ENCODE data around the gene ZNF491.
"Not testable (repeated sequence)": the region's sequence is repeated elsewhere in the genome, so short reads cannot be mapped to it uniquely, and the experiment has no call there.

The ZNF491 gene

DNA sequence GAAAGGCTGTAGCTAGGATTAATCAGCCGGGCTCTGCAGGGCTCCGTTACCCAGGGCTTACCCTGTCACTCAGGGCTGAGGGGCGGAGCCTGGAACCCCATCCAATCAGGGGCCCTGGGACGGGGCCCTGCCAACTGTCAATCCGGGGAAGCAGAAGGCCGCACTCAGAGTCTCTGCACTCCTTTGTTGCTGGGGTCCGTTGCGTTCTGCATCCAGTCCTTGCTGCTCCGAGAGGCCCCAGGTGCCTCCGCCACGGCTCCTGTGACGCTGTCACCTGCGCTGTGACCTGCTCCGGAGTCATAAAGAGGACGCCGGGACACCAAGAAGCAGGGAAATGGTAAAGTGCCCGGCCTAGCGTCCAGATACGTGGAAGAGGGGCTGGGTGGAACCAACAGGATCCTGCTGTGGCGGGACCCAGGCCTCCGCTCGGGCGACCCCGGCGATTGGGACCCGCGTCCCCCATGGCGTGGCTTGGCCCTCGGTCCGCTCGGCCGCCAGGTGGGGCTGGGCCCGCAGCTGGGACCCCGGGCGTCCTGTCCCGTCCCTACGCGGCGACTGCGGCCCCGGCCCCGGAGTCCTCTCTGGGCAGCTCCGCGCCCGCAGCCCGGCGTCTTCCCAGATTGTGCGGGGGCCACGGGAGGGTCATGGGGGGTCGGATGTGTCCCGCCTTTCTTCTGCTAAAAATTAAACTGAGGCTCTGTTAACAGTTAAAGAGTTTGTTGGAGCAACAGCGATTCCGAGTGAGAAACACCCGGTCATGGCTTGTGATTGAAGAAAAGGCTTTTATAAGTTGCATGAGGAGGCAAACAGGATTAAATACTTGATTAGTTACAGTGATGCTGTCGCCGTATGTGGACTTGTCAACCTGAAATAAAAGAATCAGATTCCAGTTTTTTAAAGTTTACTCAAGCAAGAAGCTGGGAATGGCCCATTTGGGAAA is at the start of gene ZNF491:
ZNF491 (plus strand) TSS at position 133 of the 940 bp plus-strand sequence. CDS start 7,431 bp downstream, outside the sequence.
- peak; percentile 89 for DNase-seq

GRCh38 chr19:11749751-11750150 is 48.6 kb upstream of the ZNF491 start:
- no peak for DNase-seq

GRCh38 chr19:11752244-11752736 is 46.0 kb upstream of the ZNF491 start:
- no peak for DNase-seq

DNA sequence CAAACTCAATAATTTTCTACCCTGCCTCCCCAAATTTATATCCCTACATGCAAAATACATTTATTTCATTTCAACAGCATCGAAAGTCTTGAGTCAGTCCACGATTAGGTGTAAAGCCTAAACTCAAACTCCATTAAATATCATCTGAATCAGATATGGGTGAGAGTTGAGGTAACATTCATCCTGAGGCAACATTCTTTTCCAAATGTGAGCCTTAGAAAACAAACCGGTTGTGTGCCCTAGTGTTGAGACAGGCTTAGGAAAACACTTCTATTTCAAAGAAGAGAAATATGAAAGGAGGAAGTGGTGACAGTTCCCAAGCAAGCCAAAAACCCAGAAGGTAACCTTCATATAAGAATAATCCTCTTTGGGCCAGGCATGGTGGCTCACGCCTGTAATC is 43.7 kb upstream of the ZNF491 start:
- no peak for DNase-seq

GRCh38 chr19:11756965-11757364 is 41.4 kb upstream of the ZNF491 start:
- DNase-seq = no peak

GRCh38 chr19:11759805-11760204 is 38.5 kb upstream of the ZNF491 start:
- no peak for DNase-seq

DNA sequence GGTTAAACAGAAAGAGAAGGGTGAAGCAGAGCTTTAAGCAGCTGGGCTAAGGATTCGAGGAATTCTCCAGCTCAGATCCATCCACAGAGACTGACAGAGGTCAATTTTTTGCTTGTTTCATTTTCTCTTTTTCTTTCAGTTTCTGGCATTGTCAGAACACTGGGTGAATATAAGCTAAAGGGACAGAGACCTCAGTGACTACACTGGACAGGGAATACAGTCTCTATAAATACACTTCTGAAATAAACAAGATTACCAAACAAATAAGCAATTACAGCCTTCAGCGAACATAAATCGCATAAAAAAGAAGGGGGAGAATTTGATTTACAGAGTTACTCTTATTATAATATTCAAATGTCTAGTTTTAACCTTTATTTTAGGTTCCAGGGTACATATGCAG is 35.2 kb upstream of the ZNF491 start:
- no peak for DNase-seq

DNA sequence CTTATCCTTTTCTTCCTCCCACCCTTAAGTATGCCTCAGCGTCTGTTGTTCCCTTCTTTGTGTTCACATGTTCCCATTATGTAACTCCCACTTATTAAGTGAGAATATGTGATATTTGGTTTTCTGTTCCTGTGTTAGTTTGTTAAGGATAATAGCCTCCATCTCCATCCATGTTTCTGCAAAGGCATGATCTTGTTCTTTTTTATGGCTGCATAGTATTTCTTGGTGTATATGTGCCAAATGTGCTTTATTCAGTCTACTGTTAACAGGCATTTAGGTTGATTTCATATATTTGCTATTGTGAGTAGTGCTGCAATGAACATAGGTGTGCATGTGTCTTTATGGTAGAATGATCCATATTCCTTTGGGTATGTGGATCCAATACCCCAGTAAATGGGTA is 34.7 kb upstream of the ZNF491 start:
- no peak for DNase-seq

- peak; percentile 96 for DNase-seq
Observed at GRCh38 chr19:11766597-11767591, 31.4 kb upstream of the ZNF491 start, which contains the start of gene ZNF441. ZNF441 (plus strand) TSS chr19:11767000; CDS start chr19:11767194, 194 bp downstream.

DNA sequence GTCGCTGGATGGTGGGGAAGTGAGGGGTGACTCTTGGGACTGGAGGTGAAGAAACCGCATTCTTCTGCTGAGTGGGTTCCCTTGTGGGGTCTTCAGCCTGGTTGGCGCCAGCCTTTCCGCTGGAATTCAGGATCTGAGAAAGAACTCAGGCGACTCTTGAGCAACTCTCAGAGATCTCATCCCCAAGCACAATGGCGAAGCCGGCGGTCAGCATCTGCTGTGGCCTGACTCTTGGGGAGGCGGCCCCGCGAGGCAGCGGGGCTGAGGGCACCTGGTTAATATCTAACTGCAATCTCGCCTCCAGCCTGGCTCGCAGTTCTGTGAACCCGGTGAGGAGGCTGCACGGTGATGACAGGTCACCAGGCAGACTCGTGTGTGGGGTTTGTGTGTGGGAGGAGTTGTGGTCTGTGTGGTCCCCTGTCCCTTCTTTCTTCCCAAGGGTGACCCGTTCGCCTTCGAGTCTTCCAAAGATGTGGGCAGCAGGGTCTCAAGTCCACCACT is 30.6 kb upstream of the ZNF491 start:
- DNase-seq = peak; percentile 58

GRCh38 chr19:11769995-11770394 is 28.3 kb upstream of the ZNF491 start:
- no peak for DNase-seq

DNA sequence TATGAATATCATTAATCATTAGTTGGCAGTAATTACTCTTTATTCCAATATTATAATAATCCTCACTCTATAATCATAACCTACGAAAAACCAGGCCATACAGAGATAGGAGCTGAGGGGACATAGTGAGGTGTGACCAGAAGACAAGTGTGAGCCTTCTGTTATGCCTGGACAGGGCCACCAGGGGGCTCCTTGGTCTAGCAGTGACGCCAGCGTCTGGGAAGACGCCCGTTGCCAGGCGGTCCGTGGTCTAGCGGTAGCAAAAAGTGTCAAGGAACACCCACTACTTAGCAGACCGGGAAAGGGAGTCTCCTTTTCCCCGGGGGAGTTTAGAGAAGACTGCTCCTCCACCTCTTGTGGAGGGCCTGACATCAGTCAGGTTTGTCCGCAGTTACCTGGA is 26.8 kb upstream of the ZNF491 start:
- not testable (repeated sequence) for DNase-seq

DNA sequence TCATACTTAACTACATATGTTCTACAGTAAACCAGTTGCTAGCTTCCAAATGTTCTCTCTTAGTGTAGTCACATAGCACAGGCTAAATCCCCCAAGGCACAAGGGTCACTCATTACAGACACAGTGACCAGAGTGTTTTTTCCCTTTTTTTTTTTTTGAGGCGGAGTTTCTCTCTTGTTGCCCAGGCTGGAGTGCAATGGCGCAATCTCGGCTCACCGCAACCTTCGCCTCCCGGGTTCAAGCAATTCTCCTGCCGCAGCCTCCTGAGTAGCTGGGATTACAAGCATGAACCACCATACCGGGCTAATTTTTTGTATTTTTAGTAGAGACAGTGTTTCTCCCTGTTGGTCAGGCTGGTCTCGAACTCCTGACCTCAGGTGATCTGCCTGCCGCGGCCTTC is 21.7 kb upstream of the ZNF491 start:
- not testable (repeated sequence) for DNase-seq

DNA sequence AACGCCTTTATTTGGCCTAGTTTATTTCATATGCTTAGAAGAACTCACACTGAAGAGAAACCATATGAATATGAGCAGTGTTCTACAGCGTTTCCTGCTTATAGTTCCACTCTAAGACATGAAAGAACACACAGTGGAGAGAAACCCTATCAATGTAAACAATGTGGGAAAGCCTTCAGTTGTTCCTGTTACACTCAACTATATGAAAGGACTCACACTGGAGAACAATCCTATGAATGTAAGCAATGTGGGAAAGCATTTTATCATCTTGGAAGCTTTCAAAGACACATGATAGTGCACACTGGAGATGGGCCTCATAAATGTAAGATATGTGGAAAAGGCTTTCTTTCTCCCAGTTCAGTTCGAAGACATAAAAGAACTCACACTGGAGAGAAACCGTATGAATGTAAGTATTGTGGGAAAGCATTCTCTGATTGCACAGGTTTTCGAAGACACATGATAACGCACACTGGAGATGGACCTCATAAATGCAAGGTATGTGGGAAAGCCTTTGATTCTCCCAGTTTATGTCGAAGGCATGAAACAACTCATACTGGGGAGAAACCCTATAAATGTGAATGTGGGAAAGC is 17.8 kb upstream of the ZNF491 start:
- DNase-seq = no peak

- no peak for DNase-seq
Observed at GRCh38 chr19:11781295-11782057, 16.8 kb upstream of the ZNF491 start.

DNA sequence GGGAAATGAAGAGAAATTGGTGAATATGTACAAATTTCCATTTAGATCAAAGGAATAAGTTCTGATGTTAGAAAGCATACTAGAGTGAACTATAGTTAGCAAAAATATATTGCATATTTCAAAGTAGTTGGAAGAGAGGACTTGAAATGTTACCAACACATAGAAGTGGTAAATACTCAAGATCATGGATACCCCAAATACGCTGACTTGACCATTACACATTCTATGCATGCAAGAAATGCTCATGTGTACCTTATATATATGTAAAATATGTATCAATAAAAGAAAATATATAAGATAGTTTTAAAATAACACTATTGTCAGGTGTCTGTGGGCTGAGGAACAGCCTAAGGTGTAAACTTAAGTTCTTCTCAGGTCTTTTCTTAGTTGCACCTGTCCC is 14.6 kb upstream of the ZNF491 start:
- no peak for DNase-seq

DNA sequence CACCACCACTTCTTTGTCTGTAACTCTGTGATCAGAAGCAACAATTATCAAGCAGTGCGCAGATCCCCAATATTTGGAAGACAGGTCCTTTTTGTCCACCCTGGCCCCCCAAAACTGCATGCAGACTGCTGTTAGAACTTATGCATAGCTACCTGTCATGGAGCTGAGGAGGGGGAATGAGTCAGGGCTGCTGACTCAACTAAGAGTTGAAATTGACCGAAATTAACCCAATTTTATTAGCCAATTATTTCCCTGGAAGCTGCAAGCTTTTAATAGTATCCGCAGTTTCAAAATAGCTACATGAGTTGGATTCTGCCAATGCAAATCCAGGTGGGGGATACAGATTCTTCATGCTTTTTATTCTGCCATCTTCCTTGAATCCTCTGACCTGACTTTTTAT is 14.0 kb upstream of the ZNF491 start:
- no peak for DNase-seq

GRCh38 chr19:11787536-11787935 is 10.8 kb upstream of the ZNF491 start:
- no peak for DNase-seq

DNA sequence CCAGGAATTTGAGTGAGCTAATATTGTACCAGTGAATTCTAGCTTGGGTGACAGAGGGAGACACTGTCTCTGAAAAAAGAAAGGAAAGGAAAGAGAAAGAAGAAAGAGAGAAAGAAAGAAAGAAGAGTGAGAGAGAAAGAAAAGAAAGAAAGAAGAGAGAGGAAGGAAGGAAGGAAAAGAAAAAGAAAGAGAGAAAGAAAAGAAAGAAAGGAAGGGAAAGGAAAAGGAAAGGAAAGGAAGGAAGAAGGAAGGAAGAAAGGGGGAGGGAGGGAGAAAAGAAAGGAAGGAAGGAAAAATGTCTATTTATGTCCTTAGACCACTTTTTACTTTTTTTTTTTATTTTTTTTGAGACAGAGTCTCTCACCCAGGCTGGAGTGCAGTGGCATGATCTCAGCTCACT is 5.4 kb upstream of the ZNF491 start:
- no peak for DNase-seq

DNA sequence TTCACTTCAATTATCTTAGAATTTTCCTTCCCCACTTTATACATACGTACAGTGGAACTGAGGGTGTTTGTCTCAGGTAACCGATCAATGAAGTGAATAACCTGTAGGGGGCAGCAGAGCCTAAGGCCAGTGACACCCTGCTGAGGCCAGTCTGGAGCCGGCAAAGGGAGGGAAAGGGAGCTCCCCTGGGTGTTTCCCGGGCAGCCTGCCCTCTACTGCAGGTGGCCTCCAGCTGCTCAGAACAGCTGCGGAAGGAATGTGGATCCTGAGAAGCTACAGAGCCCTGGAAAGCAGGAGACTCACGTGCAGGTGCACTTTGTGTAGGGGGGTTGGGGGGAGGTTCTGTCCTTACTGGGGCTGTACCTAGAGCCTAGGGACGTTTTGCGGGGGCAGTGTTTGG is 832 bp upstream of the ZNF491 start:
- peak; percentile 83 for DNase-seq

- DNase-seq = no peak
Observed at GRCh38 chr19:11806354-11807098, 8.2 kb downstream of the ZNF491 start.

Data from activated CD8-positive, alpha-beta memory T cell treated with anti-CD3 and anti-CD28 coated beads, Interleukin-2, amount 50 U/mL, for 48 hours (primary cell).